ENCODE results near the gene PIK3R5.

DNA sequence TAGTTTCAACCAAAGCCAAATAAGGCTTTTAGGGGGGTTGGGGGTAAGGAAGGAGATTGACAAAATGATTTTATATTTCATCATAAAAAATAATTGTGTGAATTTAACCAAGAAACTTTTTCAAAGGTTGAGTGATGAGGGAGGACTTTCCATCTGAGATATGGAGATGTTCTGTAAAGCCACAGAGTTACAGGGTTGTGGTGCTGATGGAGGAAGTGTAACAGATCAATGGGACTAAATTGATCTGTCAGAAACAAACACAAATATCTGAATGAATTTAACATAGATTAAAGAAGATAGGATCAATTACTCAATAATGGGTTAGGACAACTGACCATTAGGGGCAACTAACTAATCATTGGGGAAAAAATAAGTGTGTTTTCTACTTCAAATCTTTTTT is 14.2 kb upstream of the PIK3R5 start:
- TF ChIP-seq POLR2A (IDR thresholded peaks at IDR 0.05; ENCODE audit: low read length), result no peak
- no peak for TF ChIP-seq GATA1 (IDR thresholded peaks at IDR 0.05; ENCODE audit: low read depth, low read length)

All from erythroblast (primary cell).